HAP-1 (cell line): ENCODE data around the gene PLP1.
A peak's percentile ranks its signal among the peaks of the same experiment; 100 is the strongest.
"Not testable (repeated sequence)": the region's sequence is repeated elsewhere in the genome, so short reads cannot be mapped to it uniquely, and the experiment has no call there.

ENCODE experiments used
- DNase-seq, 2 experiments: peaks; one replicate each; pipeline ENCODE4 v3.0.0-alpha.2; 2016 to 2020; ENCODE audit warnings: low spot score in 2 of 2
- H3K27me3 ChIP-seq: fragments of 250-450 bp; sonication (Bioruptor Pico); 2 replicates; pipeline ENCODE4 v1.5.1; 2020; ENCODE audit warnings: low read depth, mild to moderate bottlenecking, moderate library complexity
- H3K36me3 ChIP-seq: fragments of 250-450 bp; sonication (Bioruptor Pico); replicated peaks from 2 replicates; pipeline ENCODE4 v1.5.1; 2020; ENCODE audit warnings: mild to moderate bottlenecking
- H3K4me1 ChIP-seq: fragments of 250-450 bp; sonication (Bioruptor Pico); 2 replicates; pipeline ENCODE4 v1.5.1; 2020; ENCODE audit warnings: mild to moderate bottlenecking
- H3K4me3 ChIP-seq: fragments of 250-450 bp; sonication (Bioruptor Pico); 2 replicates; pipeline ENCODE4 v1.5.1; 2020; ENCODE audit warnings: mild to moderate bottlenecking, moderate library complexity
- H3K9me3 ChIP-seq: fragments of 250-450 bp; sonication (Bioruptor Pico); 2 replicates; pipeline ENCODE4 v1.5.1; 2020; ENCODE audit warnings: mild to moderate bottlenecking, moderate library complexity
- in situ Hi-C: fragments of 300-500 bp; cut with MboI; formaldehyde crosslinking; loops from 3 replicates; pipeline ENCODE4 v1.14.3; 2020; ENCODE audit warnings: low sequenced_read_pairs, inconsistent platforms, mixed read lengths

PLP1 gene

DNA sequence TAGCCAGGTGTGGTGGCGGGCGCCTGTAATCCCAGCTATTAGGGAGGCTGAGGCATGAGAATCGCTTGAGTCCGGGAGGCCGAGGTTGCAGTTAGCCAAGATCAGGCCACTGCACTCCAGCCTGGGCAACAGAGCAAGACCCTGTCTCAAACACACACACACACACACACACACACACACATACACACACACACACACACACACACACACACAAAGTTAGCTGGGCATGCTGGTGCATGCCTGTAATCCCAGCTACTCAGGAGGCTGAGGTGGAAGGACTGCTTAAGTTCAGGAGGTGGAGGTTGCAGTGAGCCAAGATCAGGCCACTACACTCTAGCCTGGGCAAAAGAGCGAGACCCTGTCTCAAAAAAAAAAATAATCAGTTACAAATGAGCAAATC, 44.2 kb downstream of the PLP1 start:
- DNase-seq = not testable (repeated sequence)

DNA sequence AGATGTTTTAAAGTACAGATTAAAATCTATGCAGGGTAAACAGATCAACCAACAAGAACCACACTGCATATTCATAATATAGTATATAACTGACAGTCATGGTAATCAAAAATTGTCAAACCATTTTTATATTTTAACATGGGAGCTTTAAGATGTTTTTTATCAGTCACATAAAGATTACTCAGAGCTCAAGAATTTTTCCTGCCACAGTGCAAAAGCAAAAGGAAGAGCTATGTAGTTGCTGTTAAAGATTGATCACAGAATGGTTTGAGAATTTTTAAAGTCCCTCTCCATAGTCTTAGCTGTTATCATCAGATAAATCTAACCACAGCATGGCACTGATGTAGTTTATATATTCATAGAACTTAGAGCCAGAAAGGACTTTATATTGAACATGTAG, 47.0 kb downstream of the PLP1 start:
- H3K4me3 ChIP-seq = no peak overlapping the region
- no peaks in the 10 kb centered on the region for H3K36me3 ChIP-seq
- peaks cover 12% of the 10 kb centered on the region for H3K27me3 ChIP-seq
- no peaks in the 10 kb centered on the region for H3K9me3 ChIP-seq
- DNase-seq = no peak
- in situ Hi-C loops = loop anchor here (5.0 kb wide), 1 partner anchor 136 kb away; the partner anchor contains the start of gene MORF4L2
- H3K4me1 ChIP-seq = no peaks in the 10 kb centered on the region

More for the DNA sequence above, 44.2 kb downstream of the PLP1 start:
- in situ Hi-C loops = loop anchor here (5.0 kb wide), 1 partner anchor 134 kb away; the partner anchor contains the start of gene MORF4L2
- not testable (repeated sequence) for H3K4me1 ChIP-seq, H3K36me3 ChIP-seq, H3K9me3 ChIP-seq, H3K4me3 ChIP-seq, H3K27me3 ChIP-seq

DNA sequence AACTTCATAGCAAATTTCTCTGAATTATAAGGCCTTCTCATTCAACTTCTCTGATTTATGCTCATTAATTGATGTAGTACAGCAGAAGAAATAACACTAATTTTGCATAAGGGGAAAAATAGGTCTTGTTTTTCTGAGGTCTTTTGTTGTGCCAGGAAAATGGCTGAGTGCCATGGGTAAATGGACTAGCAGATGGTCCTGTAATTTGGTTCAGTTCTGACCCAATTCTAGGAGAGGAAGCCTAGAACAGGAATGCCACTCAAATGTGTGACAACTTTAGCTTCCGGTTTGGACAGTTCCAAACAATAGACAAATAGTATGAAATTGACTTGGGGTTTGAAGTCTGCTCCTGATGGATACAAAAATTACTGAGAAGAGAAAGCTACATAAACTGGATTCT, 49.2 kb downstream of the PLP1 start:
- DNase-seq = no peak
- no peaks in the 10 kb centered on the region for H3K9me3 ChIP-seq
- H3K4me1 ChIP-seq = no peaks in the 10 kb centered on the region
- H3K4me3 ChIP-seq = no peak overlapping the region
- no peaks in the 10 kb centered on the region for H3K36me3 ChIP-seq
- in situ Hi-C loops = loop anchor here (25.0 kb wide), 1 partner anchor 111 kb away; no protein-coding TSS in a partner anchor
- peaks cover 13% of the 10 kb centered on the region for H3K27me3 ChIP-seq

DNA sequence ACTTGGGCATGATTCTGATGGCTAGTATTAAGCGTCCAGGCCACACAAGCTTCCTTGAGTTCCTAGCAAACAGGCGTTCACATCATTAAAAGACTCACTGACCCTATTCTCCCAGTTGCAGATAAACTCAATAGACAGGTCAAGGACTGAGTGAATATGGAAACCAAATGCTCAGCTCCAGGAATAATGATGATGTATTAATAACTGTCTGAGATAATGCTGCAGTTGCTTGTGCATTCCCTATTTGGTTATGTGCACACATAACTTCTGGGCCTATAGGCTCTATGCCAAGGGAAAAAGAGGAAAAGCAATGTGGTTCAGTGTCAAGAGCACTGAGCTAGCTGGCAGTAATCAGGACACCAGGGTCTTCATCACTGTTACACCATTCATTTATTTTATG, 51.9 kb downstream of the PLP1 start:
- H3K27me3 ChIP-seq = peaks cover 16% of the 10 kb centered on the region
- in situ Hi-C loops = loop anchor here (25.0 kb wide), 1 partner anchor 109 kb away; no protein-coding TSS in a partner anchor
- H3K4me1 ChIP-seq = no peaks in the 10 kb centered on the region; the same call in 1 of the 2 replicates
- H3K36me3 ChIP-seq = no peaks in the 10 kb centered on the region
- DNase-seq = no peak
- H3K9me3 ChIP-seq = no peaks in the 10 kb centered on the region
- H3K4me3 ChIP-seq = no peak overlapping the region

DNA sequence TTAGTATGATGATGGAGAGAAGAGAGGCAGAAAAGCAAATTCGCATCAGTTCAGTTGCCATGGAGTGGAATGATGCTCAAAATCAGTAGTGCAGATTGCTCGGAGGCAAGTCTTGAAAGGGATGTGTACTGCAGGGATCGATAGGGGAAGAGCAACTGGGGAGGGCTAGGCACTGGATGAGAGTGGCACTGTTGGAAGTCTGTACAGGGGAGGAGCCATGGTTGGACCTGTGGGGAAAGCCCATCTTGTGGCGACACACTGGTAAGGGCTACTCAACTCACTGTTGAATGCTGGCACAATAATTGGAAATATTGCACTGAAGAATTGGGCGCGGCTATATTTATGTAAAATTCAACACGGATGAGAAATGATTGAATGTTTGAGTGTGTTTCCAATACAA, 54.2 kb downstream of the PLP1 start:
- peaks cover 12% of the 10 kb centered on the region for H3K27me3 ChIP-seq
- in situ Hi-C loops = loop anchor here (25.0 kb wide), 1 partner anchor 106 kb away; no protein-coding TSS in a partner anchor
- H3K4me1 ChIP-seq = no peaks in the 10 kb centered on the region; the same call in 1 of the 2 replicates
- no peak overlapping the region for H3K4me3 ChIP-seq
- no peaks in the 10 kb centered on the region for H3K36me3 ChIP-seq
- H3K9me3 ChIP-seq = no peaks in the 10 kb centered on the region
- no peak for DNase-seq

DNA sequence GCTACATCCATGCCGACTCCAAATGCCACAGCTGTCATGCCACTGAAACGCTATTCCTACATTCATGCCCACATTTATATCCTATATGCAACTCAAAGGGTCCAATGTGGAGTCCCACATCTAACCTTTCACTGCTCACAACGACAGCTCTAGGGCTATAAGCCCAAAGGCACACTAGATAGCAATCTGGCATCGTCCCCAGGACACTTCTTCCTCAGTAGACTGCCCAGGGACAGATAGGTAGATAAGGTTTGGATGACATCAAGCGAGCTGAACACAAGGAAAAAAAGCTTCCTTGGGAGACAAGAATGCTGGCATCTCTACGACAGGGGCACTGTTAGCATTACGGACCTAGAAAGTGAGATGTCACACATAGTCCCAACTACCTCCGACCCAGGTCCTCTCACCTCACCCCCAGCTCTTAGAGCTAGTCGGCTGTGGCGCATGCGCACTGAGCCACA, 54.7 kb downstream of the PLP1 start:
- H3K9me3 ChIP-seq = no peaks in the 10 kb centered on the region
- H3K36me3 ChIP-seq = no peaks in the 10 kb centered on the region
- in situ Hi-C loops = loop anchor here (25.0 kb wide), 1 partner anchor 106 kb away; no protein-coding TSS in a partner anchor
- DNase-seq = no peak
- H3K27me3 ChIP-seq = peaks cover 12% of the 10 kb centered on the region
- H3K4me1 ChIP-seq = no peaks in the 10 kb centered on the region; the same call in 1 of the 2 replicates
- H3K4me3 ChIP-seq = peak overlapping the region; percentile 38

DNA sequence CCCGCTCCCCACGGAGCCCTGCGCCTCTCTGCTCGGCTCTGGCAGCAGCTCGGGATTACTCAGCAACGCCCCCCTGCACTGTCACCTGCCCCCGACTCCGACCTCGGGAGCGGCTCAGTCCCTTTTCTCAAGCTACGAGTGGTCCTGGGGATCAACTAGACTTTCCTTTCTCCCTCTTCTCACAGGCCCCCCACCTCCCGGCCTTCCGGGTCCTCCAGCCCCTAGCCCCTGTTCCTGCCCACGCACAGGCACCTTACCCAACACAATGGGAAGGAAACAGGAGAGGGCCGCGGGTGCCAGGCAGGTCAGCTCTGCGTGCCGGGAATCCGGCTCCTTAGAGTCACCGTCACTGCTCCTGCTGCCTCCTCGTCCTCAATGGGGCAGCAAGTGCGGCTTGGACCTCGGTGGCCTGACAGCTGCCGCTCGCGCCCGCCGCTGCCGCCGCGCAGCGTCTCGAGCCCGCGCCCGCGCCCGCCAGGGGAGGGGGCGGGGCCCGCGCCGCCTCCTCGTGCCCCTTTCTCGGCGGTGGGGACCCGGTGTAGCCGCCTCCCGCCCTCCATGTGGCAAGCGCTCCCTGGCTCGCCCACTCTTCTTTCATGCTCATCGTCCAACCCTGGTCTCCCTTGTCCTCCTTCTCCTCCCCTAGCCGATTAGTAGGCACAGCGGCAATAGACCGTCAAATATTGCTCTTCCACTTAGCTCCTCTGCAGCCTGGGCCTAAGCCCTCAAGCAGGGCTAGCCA, 55.3 kb downstream of the PLP1 start, which contains the start of gene RAB9B:
TSS of gene RAB9B (minus strand) at position 455 of the 742 bp plus-strand sequence. CDS start 6,473 bp downstream, outside the sequence.
- Histone ChIP-seq H3K27me3 (peaks cover 12% of the 10 kb centered on the region), H3K9me3 (no peaks in the 10 kb centered on the region), H3K36me3 (no peaks in the 10 kb centered on the region), H3K4me3 (peak within 1 kb of the TSS; percentile 38), H3K4me1 (no peaks in the 10 kb centered on the region; the same call in 1 of the 2 replicates)
- in situ Hi-C loops = loop anchor here (25.0 kb wide), 1 partner anchor 105 kb away; no protein-coding TSS in a partner anchor
- DNase-seq = peak; percentile 43 to 82

DNA sequence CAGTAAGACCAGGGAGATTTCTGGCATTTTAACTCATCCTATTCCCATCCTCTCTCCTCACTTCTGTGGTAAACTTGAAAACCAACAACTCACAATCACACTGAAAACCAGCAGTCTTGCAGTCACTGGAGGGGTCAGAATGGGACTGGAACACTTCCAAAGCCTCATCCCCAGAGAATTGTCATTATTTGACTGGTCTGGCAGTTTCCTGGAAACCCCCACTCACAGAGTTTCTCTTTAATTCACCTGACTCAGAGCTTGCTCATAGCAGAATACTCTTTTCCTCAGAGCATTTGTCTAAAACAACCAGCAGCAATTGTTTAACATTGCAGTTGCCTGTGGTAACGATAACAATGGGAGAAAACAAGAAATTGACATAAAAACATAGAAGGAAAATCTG, 62.8 kb downstream of the PLP1 start:
- Histone ChIP-seq H3K4me1 (no peaks in the 10 kb centered on the region), H3K27me3 (peaks cover 12% of the 10 kb centered on the region), H3K36me3 (no peaks in the 10 kb centered on the region), H3K4me3 (no peak overlapping the region), H3K9me3 (no peaks in the 10 kb centered on the region)
- no peak for DNase-seq
- in situ Hi-C loops = loop anchor here (25.0 kb wide), 1 partner anchor 98 kb away; no protein-coding TSS in a partner anchor
